ENCODE measurements around the gene PGAP3. TPM values are rescaled to one million over a fixed set of nuclear protein-coding genes. Genes with fewer than 3 reads are reported as not detected.

PGAP3 gene
- polyA plus RNA-seq, 1 experiment = 9.6 TPM

DNA sequence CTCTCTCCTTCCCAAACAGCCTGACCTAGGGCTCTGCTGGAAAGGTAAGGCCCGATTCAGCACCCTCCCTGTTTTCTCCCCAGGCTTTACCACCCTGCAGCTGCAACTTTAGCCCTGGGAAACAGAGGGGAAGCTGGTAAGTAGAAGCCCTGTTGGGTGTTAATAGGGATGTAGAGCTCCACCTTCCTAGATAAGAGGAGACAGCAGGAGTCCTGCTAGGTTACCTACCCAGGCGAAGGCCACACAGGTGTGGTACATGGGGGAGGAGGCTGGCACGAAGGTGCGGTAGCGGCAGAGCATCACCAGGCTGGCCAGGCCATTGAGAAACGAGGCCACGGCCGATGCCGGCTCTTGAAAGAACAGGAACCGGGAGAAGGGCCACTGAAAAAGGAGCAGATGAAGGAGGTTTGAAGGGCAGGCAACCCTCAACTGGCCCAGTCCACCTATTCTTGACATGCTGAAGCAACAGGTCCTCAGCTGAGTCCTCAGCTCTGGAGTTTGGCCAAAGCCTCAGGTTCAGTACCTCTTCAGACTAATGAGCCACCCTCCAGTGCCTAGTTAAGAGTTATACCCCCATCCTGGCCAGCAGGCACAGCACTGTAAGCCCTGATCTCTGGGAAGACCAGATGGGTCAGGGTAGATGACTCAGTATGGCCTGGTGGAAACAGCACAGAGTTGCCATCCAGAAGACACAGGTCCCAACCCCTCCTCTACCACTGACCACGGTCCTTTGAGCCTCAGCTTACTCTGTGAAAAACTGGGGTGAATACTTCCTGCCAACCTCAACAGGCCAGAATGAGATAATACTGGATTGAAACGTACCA is 3.3 kb downstream of the PGAP3 start:
- Histone ChIP-seq H3K4me3 (ENCODE audit: low read depth, low read length) (no peak overlapping the region), H3K9me3 (ENCODE audit: control insufficient read depth, insufficient read depth, low read length) (no peaks in the 10 kb centered on the region), H3K27ac (ENCODE audit: low read depth, low read length) (no peak overlapping the region), H3K27me3 (ENCODE audit: control insufficient read depth, insufficient read depth, low read length) (no peaks in the 10 kb centered on the region)
- POLR2A ChIA-PET = no interaction called here
- no peak for TF ChIP-seq CTCF (IDR thresholded peaks at IDR 0.05; ENCODE audit: low read depth, low read length)
- DNase-seq (ENCODE audit: low read depth, low spot score) = no peak
- CTCF ChIA-PET = no interaction called here

DNA sequence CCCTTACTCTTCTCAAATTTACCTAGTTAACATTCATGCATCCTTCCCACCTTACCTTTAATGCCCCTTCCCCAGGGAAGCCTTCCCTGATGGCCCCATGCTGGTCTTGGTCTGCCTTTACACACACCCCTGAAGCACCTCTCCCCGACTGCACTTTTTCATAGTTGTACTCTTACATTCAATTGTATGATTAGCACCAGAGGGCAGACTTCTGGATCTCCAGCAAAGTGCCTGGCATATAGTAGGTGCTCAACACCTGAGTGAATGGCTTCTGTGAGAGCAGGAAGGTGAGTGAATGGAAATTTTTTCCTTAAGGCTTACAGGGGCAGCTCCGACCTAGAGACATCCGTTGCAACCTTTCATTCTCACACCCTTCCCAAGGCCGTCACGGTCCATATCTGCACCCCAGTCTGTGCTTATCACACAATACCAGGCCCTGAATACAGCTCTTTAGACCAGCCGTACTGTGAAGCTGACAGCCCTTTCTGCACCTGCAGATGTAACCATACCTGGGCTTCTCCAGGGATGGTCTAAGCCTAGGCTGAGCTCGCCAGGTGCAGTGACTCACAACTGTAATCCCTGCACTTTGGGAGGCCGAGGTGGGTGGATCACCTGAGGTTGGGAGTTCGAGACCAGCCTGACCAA is 4.4 kb downstream of the PGAP3 start:
- TF ChIP-seq CTCF (IDR thresholded peaks at IDR 0.05; ENCODE audit: low read depth, low read length) = no peak
- POLR2A ChIA-PET = no interaction called here
- no peak overlapping the region for H3K27ac ChIP-seq (ENCODE audit: low read depth, low read length)
- CTCF ChIA-PET = no interaction called here
- no peak for DNase-seq (ENCODE audit: low read depth, low spot score)
- no peaks in the 10 kb centered on the region for H3K27me3 ChIP-seq (ENCODE audit: control insufficient read depth, insufficient read depth, low read length)
- H3K4me3 ChIP-seq (ENCODE audit: low read depth, low read length) = no peak overlapping the region
- no peaks in the 10 kb centered on the region for H3K9me3 ChIP-seq (ENCODE audit: control insufficient read depth, insufficient read depth, low read length)

DNA sequence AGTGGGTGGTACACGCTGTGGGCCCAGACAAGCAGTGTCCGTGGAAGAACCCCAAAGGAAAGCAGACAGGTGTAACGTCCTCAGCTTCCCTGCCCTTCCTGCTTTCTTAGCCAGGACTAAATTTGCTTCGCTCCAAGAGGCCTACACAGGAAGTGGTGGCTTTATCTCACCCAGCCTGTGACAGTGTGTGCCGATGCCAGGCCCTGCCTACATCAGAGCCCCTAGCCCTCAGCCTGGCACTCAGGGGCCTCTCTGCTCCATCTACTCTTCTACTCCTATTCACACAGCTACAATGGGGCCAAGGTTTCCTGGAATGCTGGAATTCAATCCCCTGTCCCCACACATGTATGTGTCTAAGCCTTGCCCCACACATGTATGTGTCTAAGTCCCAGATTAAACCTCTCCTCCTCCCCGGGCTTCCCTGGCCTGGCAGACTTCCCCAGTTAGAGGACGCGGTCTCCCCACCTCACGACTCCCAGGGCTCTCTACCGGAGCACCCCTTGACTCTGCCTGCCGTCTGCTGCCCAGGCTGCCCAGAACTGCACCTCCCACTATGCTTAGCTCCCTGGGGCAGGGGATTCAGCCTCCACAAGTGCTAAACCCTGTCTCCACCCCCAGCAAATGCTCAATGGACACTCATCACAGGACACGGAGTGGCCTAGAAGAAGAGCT is 8.2 kb downstream of the PGAP3 start:
- Histone ChIP-seq H3K27ac (ENCODE audit: low read depth, low read length) (no peak overlapping the region), H3K4me3 (ENCODE audit: low read depth, low read length) (no peak overlapping the region), H3K9me3 (ENCODE audit: control insufficient read depth, insufficient read depth, low read length) (no peaks in the 10 kb centered on the region), H3K27me3 (ENCODE audit: control insufficient read depth, insufficient read depth, low read length) (no peaks in the 10 kb centered on the region)
- ChIA-PET POLR2A (no interaction called here), CTCF (interaction anchor here (0.9 to 1.4 kb wide), 4 partner anchors 8 to 58 kb away, joined by 3 to 4 read pairs (median 4); partner anchors contain the start of gene PGAP3)
- TF ChIP-seq CTCF (IDR thresholded peaks at IDR 0.05; ENCODE audit: low read depth, low read length) = no peak
- DNase-seq (ENCODE audit: low read depth, low spot score) = no peak

GRCh38 chr17:39678340-39679116 is 9.3 kb downstream of the PGAP3 start:
- Histone ChIP-seq H3K4me3 (ENCODE audit: low read depth, low read length) (no peak overlapping the region), H3K27ac (ENCODE audit: low read depth, low read length) (no peak overlapping the region), H3K9me3 (ENCODE audit: control insufficient read depth, insufficient read depth, low read length) (no peaks in the 10 kb centered on the region), H3K27me3 (ENCODE audit: control insufficient read depth, insufficient read depth, low read length) (no peaks in the 10 kb centered on the region)
- ChIA-PET POLR2A (no interaction called here), CTCF (interaction anchor here (0.9 to 2.4 kb wide), 6 partner anchors 9 to 57 kb away, joined by 3 to 9 read pairs (median 5); partner anchors contain the start of gene PGAP3)
- DNase-seq (ENCODE audit: low read depth, low spot score) = no peak
- no peak for TF ChIP-seq CTCF (IDR thresholded peaks at IDR 0.05; ENCODE audit: low read depth, low read length)
